HG03354 (cell line): ENCODE results near the gene RSF1.

Source experiments
- ATAC-seq: cut with Tn5 transposase; IDR thresholded peaks from one replicate; pipeline ENCODE4 v1.9.1; 2021; ENCODE audit warnings: mild to moderate bottlenecking; ENCODE audit not compliant: unreplicated experiment, poor library complexity, severe bottlenecking

Gene RSF1

DNA sequence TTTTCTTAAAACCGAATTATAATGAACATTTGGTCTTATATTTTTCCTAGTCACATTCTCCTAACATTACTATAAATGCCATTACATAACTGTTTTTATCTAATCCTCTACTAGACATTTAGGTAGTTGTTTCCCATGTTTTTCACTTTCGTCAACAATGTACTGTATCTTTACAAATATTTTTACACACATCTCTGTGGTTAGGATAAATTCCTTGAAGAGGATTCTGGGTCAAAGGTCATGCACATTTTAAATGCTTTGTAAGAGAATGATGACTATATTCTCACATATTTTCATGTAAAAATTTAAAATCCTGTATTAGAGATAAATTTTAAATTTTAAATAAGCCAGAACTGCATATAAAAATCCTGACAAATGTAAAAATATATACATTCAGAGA is 121.6 kb downstream of the RSF1 start:
- no peak for ATAC-seq

DNA sequence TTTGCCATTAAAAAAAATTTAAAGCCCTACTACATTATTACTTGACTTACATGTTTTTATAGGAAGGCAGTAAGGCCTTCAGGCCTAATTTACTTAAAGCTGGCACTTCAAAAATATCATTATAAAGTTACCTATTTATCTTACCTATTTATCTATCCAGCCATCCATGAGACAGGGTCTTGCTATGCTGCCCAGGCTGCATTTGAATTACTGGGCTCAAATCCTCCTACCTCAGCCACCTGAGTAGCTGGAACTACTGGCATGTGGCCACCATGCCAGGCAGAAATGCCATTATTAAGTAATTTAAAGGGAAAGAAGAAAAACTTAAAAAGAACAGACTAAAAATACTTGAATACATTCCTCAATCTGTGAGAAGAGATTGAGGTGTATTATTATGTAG is 122.7 kb downstream of the RSF1 start:
- ATAC-seq, result no peak

GRCh38 chr11:77695417-77695816 is 125.1 kb downstream of the RSF1 start:
- ATAC-seq, result no peak

- ATAC-seq, result no peak
Observed at GRCh38 chr11:77690649-77691048, 129.9 kb downstream of the RSF1 start.

- ATAC-seq, result no peak
Observed at GRCh38 chr11:77687088-77687487, 133.4 kb downstream of the RSF1 start.

DNA sequence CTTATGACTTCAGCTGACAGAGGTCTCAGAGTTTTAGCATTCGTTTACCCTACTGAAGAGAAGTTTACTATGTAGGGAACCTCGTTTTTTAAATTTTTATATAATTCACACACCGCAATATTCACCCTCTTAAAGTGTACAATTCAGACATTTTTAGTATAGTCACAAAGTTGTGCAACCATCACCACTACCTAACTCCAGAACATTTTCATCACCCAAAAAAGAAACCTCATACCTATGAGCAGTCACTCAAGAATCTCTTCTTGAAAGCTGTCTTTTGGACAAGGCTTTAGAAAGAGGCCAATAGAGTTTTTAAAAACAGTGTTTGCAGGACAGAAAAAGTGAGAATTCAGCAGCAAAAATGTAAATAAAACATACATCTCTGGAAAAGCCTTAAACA is 143.4 kb downstream of the RSF1 start:
- ATAC-seq, result no peak

GRCh38 chr11:77672264-77672663 is 148.3 kb downstream of the RSF1 start:
- ATAC-seq, result no peak

DNA sequence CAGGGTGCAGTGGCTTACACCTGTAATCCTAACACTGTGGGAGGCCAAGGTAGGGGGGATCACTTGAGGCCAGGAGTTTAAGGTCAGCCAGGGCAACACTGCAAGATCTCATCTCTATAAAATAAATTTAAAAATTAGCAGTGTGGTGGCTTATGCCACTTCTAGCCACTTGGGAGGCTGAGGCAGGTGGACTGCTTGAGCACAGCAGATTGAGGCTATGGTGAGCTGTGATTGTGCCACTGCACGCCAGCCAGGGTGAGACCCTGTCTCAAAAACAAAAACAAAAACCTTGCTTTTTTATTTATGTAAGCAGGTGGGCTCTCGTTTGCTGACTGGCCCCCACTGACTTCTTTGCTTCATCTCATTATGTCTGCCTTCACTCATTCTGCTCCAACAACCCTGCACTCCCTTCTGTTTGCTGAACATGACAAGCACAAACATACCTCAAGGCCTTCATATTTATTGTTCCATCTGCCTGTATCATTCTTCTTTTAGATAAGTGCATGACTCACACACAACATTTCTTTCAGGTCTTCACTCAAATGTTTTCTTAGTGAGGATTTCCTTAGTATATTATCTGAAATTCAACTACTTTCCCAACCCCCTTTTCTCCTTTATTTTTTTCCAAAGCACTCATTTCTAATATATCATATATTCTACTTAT is 150.5 kb downstream of the RSF1 start:
- ATAC-seq, result no peak

GRCh38 chr11:77668760-77669159 is 151.8 kb downstream of the RSF1 start:
- no peak for ATAC-seq

GRCh38 chr11:77665240-77665965 is 155.1 kb downstream of the RSF1 start:
- ATAC-seq, result no peak

DNA sequence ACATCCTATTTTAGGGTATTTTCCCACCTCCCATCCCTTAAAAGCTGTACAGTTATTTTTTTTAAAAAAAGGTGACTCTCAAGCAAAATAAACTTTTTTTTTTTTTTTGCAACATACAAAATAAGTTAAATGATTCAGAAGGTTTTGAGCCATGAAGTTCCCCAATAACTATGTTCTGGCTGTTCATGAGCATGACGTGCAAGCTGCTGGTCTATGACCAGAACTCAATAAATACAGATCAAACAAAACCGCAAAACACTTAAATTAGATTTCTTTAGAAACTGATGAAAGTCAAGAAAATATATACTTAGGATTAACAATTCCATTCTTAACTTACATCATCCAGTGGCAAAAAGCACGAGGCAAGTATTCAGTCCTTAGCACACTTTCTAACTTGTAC is 158.9 kb downstream of the RSF1 start:
- no peak for ATAC-seq

DNA sequence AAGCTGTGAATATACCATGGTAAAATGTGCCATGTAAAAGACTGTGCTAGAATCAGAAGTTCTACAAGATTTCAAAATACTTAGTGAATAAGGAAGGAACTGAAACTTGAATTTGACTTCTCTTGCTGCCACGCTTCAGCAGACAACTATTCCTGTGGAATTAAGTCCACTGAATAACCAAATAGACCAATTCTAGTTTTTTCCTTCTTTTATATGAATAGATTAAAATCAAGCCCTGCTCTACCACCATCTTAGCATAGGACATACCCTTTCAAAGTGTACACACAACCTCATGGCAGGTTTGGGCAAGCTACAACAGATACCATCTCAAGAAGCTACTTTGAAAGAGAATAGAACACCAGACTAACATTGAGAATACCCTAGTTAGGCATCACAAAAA is 159.6 kb downstream of the RSF1 start:
- ATAC-seq, result no peak

DNA sequence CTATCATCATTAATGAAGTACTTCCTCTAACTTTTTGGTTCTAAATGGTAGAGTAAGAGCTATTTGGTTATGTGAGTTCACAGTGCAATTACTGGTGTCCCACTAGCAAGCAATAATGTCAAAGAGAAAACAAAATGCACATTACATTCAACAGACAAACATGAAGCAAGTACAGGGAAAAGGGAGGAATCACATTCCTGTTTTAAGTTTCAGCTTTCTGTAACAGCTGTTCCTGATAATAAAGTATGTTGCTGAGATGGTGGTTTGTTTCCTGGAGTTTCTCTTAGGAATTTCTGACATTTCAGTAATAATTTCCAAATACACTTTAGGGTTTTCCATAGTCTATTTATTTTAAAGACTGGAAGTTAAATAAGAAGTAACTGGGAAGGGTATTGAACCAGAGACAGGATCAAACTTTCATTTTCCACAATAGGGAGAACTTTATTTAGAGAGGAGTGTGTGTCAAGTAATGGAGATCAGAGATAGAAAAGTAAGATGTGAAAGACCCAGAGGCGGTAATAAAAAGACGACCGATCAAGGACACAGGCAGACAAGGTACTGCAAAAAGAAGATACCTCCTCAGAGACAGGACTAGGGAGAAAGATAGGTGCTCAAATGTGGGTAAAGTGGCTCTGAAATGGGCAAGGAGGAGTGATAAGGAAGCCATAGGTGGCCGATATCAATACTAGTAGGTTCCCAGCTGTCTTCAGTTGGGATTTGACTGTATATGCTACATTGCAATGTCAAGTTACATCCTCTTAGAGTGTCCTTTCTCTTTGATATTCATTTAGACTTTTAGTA is 162.1 kb downstream of the RSF1 start:
- no peak for ATAC-seq

DNA sequence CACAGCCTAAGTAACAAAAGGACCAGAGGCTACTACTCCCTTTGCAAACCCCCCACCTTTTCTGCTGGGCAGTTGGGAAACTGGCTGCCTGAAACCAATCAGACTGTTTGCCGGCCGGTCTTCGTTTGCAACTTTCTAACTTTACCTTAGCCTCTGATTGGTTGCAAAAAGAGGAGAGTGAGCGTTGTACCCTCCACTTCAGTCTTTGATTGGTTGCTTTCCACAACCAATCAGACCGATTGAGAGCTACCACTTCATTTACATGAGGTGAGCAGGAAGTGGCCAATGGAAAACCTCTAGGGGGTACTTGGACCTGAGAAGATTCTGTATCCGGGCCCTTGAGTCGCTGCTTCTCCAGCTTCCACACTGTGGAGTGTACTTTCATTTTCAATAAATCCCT is 164.2 kb downstream of the RSF1 start:
- no peak for ATAC-seq

DNA sequence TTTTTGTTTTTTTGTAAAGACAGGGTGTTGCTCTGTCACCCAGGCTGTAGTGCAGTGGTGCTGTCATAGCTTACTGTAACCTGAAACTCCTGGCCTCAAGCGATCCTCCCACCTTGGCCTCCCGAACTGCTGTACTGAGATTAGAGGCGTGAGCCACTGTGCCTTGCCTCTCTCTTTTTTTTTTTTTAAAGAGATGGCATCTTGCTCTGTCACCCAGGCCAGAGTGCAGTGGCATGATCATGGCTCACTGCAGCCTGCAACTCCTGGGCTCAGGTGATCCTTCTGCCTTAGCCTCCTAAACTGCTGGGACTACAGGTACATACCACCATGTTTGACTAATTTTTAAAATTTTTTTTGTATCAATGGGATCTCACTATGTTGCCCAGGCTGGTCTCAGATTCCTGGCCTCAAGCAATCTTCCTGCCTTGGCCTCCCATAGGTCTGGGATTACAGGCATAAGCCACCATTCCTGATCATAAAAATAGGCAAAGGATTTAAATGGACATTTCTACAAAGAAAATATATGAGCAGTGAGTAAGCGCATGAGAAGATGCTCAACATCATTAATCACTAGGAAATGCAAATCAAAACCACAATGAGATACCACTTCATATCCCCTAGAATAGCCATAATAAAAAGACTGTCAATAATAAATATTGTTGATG is 165.6 kb downstream of the RSF1 start:
- no peak for ATAC-seq

DNA sequence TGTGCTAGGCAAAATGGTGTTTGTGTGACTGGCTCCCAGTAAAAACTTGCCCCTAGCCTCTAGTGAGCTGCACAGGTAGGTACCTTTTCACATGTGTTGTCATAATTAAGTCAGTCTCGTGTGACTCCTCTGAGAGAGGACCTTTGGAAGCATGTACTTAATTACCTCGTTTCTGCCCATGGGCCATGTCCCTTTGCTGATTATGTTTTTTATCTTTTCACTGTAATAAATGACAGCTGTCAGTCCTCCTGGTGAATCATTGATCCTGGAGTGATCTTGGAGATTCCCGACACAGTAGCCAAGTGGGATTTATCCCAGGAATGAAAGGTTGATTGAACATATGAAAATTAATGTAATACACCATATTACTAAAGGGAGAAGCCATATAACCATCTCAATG is 170.4 kb downstream of the RSF1 start:
- ATAC-seq, result no peak

DNA sequence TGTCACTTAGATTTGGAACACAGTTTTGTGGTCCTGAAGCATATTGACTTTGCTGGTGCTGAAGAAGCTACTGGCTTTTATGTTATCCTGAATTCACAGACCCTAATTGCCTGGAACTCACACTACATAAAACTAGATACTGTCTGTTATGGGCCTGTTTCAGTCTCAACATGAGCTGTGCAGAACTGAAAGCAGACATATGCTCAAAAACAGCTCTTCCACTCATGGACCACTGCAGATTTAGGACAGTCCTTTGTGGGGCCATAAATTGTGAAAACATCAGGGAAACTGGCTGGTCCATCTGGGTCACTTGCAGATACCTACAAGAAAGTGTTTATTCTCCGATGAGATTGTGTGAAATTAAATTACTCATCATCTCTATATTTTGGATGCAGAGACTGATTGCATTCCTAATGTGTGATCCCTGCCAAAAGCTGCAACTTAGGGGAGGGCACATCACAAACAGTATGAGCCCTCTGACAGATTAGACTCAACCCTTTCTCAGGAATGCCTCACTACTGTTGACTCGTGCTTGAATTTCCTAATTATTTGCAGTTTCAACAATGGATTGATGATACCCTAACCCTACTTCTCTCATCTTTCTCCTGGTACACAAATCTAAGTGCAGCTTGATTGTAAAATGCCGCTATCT is 172.7 kb downstream of the RSF1 start:
- no peak for ATAC-seq

GRCh38 chr11:77644887-77645286 is 175.6 kb downstream of the RSF1 start:
- ATAC-seq, result no peak

GRCh38 chr11:77642228-77642627 is 178.3 kb downstream of the RSF1 start:
- ATAC-seq, result no peak
